HG02885 (cell line): ENCODE results near the gene TTC6.

Experiments used
- ATAC-seq: cut with Tn5 transposase; IDR thresholded peaks from one replicate; pipeline ENCODE4 v1.9.1; 2021; ENCODE audit warnings: mild to moderate bottlenecking; ENCODE audit not compliant: unreplicated experiment, poor library complexity

TTC6 gene

DNA sequence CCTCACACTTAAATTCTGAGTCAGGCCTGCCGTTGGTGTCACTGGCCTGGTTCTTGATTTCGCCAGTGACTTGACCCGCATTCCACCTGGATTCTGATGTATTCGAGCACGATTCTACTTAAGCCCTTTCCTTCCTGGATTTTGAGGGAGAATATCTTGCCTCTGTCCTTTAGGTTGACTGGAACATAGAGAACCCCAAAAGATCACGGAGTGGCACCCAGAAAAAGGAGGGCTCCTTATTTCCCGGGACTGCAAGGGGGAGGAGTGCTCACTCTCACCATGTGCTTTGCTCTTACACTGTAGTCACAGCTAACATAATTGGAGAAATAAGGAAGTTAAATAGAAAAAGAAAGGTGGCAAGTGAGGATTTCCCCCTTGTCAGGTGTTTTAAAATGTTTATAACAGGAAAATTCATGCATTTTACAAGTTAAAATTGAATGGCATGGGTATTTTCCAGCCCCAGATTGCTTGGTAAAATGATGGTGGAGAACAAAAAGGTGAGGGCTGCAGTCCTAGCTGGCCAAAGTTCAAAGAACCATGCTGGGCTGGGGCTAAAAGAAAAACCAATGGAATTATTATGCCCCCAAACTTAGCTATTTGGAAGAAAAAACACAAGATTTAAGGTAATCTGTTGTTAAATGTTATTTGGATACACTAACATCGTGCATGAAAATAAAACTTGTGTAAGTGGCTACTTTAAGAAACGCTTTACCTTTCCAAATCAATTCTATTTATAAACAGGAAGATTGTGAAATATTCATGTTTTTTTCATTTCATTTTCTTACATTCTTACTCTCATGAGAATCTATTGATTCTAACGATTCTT lies 9.2 kb upstream of the TTC6 start:
- ATAC-seq, result no peak

DNA sequence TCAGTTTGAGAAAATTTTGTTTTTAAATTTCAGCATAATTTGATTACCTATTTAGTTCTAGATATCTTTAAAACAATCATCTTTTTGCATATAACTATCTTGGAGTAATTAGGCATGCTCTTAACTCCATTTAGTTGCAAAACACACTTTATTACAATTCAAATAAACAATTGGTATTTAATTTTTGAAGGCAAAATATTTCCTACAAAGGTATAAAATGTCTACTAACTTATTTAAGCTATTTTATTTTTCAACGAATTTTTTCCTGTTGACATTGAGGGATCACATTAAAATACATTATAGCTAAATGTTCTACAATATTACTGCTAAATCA lies 8.7 kb upstream of the TTC6 start:
- no peak for ATAC-seq

DNA sequence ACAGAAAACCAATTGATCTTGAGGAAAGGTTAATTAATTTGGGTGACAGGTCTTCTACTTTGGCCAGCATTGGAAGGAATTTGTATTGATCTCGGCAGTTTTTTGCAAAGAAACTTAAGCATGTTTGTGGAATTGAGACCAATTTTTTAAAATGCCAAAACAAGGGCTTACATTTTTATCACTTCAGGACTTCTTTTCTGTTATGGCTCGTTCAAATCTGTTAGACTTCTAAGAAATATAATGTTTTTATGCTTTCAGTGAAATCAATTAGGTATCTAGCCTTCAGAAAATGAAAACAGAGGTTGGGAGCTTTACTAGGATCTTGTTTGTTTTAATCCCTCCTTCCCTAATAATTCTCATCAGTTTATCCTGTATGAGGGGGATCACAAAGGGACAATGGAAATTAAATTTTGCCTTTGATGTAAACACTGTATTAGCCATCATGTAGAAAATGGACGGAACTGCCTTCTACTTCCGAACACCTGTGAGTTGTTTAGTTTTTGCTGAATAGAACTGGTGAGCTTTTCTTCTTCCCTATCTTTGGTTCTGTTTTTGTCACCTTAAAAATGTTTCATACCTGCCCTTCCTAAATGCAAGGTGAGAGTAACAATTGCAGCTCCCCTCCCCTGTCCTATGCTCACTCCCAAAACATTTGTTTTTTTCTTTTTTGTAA lies 8.2 kb upstream of the TTC6 start:
- ATAC-seq, result no peak

DNA sequence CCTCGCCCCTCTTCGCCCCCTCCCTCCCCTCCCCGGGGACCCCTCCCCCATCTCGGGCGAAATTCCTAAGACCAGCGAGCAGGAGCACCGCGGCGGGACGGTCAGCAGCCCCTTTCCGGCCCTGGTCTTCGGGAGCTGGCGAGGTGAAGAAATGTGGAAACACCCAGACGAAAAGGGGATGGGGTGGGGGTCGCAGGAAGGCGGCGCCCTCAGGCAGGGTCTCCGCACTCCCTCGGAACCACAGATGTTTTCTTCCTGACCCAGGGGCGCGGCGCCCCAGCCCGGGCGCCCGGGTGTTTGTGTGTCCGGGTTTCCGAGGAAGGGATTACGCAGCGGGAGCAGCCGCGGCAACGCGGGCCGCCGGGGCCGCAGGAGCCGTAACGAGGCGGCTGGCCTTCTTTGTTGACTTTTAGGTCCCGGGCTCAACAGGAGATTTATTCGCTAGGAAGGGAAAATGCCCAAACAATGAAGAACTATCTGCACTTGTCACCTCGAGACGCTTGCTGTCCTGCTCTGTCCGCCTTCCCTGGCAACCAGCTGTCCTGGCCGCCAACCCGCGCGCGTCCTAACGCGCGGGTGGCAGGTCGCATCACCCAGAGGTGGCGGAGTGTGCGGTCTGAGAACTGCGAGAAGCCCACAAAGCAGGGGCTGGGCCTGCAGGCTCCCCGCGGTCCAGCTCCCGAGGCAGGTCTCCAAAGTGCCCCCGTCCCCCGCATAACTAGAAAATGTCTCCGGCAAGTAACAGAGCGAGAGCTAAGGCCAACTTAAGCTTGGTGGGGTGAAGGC lies 7.4 kb upstream of the TTC6 start:
- no peak for ATAC-seq

DNA sequence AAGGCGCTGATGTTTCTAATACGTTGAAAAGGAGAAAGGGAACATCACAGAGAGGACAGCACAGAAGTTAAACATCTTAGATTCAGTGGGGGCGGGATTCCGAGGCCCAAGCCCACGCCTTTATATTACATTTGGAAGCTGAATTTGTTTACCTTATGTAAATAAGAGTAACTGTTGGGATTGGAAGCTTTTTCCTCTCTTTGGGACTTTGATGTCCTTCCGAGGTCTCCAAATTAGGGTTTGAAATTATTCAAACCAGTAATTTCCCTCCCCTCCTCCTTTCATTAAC lies 6.8 kb upstream of the TTC6 start:
- ATAC-seq, result no peak

DNA sequence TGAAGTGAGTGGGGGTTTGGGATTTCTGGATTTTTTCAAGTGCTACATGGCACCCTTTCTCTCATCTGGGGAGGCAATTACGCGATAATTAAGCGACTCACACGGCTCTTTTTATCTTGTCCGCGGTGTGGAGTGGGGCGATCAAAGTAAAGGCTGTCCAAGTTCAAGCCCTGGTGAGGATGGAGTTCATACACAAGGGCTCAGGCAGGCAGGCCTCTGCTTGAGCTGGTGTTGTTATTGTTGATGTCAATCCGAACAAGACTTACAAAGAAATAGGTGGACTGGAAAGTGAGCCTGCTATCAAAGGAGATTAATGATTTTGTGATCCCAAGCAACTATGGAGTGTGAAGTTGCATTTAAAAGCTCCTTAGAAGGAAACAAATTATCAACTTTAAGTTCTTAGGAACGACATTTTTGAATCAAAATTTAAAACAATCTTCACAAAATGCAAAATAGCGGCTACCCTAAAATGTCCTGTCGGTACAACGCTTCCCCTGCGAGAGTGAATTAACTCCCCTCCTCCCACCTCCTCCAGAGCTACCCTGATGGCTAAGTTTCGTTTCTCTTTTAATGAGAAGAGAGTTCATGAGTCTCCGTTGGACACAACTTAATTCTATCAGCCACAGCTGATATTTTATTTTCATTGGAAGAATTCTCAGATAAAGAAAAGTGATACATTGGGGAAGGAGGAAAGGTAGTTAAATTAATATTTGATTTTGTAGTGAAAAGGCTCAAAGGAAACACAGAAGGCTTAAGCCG lies 6.3 kb upstream of the TTC6 start:
- no peak for ATAC-seq

DNA sequence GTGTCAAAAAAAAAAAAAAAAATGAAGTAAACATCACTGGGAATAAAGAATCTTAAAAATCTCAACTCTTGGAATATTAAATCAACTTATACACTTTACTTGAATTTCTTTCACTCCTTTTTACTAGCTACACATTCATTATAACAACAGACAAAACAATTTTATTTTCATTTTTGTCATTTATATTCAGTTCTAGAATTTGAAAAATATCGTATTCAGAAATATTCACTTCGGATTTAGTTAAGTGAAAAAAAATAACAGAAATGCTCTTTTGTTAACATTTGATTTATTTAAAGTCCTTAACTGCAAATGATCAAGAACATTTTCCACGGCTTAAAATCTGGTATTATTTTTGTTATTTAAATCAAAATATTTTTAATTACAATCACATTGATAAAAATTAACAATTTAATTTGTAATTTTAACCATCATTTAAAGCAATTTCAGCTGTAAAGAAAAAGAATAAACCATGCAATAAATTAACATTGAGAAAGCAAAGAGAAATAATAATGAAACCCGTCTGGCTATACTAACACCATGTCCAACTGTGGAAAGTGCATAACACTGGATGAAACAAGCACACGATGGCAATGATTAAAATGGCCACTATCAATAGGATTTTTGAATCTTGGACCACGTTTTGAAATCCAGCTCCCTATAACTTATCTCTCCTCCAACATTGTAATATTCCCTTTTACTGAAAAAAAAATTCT lies 5.6 kb upstream of the TTC6 start:
- no peak for ATAC-seq

DNA sequence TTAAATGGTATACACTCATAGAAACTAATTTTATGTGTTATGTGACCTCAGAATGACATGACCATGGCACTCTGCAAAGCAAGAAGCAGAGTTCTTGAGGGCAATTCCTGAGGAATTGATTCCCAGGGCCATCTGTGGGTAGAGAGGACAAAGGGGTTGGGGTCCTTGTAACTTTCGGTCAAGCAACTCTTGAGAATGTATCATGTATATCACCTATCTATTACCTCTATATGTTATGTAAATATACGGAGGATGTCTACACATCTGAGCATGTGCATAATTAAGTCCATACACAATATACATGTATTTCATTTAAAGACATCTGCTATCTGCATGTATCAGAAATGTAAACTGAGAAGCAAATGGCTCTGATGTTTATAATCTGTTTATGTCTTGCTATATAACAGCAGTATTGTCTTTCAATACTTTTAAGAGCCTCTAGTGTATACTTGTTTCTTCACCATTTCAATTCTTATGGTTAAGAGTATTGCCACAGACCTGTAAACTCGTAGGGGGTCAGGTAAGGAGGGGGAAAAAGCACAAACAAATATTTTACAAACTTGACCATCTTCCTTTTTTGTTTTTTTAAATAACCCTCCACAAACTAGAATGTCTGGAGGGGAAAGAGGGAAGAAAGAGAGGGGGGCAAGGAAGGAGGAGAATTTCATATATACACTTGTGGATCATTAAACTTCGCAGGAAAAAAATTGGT lies 4.8 kb upstream of the TTC6 start:
- ATAC-seq, result no peak

DNA sequence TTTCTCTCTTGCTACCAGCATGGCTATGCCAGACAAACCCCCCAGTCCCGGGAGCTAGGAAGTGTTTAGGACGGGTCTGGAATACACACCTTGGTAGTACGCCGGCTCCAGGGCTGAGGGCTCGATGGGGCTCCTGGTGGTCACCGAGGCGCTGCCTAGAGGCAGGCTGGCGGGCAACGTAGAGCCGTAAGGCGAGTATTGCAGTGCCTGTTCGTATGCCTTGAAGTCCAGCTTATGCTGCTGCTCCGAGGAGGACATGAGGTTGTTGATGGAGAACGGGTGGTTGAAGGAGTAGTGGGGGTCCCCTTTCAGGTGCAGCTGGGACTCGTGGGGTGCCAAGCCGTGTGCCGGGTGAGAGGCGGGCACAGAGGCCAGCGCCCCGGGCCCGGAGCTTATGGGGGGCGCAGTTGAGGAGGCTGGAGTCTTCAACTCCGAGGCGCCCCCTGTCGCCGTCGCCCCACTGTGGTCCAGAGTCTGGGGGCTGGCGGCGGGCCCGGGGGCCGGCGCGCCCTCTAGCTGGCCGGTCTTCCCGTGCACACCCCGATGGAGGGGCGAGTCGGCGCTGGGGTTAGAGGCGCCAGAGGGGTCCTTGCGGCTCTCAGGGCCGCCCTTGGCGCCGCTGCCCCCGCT lies 4.0 kb upstream of the TTC6 start:
- no peak for ATAC-seq

DNA sequence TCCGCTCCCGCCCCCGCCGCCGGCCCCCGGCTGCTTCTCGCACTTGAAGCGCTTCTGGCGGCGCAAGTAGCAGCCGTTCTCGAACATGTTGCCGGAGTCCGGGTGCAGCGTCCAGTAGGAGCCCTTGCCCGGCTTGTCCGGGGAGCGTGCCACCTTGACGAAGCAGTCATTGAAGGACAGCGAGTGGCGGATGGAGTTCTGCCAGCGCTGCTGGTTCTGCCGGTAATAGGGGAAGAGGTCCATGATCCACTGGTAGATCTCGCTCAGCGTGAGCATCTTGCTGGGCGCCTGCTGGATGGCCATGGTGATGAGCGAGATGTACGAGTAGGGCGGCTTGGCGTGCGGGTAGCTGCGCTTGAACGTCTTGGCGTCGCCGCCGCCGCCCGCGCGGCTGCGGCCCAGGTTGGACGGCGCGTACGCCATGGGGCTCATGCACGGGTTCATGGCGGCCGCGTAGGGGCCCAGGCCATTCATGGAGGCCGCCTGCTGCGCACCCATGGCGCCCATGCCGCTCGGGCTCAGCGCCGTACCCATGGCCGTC lies 3.4 kb upstream of the TTC6 start:
- ATAC-seq, result no peak

DNA sequence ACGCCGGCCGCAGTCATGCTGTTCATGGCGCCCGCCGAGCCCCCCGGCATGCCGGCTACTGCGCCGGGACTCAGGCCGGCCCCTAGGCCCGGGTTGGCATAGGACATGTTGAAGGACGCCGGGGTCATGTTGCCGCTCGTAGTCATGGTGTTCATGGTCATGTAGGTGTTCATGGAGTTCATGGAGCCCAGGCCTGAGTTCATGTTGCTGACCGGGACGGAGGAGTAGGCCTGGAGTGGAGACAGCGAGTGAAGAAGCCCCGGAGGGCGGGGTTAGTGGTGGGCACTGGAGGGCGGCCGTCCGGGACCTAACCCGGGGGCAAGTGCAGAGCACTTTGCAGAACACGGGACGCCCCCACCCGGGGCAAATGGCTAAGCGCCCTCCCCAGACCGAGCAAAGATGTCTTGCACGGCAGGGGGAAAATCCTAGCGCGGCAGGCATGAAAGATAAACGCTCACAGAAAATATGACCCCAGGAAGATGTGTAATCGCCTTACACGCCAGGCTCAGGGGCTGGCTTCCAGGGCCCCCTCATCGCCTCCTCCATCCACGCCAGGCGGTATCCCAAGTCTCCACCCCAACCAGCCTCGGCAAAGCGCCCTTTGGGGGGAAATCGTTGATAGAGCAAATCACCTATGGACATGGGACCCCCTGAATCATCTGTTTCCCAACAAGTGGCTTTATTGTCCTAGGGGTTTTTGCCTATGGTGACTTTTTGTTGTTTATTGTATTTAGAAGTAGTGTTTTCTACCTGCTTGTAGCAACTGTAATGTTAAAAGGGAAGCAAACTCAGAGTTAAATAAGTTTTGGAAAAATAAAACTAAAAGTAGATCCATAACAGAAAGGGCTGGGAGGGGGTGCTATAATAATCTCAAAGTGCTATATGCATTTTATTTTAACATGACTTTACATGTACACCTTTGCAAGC lies 2.7 kb upstream of the TTC6 start:
- ATAC-seq, result no peak

DNA sequence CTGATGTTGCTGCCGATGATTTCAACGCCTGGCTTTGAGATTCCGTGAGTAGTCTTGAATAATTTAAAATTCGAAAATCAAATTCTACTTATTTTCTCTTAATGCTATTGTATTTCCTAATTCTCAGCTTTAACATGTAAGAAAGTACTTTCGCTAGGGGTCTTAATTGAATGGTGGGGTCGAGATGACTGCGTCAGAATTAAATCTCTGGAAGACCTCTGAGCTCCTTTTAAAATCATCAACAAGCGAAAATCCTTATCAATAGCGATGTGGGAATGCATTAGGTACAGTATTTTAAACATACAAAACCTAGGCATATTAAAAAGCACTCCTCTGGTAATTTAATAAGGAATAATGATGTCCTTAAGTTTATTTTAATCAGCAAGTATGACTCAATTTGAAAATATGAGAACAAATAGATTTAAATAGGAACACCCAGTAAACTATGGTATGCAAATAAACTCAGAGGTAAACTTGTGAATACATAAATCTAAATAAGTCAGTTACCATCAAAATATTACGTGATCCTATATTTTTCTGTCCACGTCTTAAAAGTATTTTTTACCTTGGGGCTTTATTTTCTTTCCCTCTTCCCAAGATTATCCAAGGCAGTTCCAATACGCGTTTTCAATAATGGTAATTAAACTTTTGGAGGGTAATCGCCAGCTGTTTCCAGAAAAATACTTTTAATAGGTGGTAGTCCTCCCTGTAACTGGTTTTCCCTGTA lies 1.8 kb upstream of the TTC6 start:
- no peak for ATAC-seq

DNA sequence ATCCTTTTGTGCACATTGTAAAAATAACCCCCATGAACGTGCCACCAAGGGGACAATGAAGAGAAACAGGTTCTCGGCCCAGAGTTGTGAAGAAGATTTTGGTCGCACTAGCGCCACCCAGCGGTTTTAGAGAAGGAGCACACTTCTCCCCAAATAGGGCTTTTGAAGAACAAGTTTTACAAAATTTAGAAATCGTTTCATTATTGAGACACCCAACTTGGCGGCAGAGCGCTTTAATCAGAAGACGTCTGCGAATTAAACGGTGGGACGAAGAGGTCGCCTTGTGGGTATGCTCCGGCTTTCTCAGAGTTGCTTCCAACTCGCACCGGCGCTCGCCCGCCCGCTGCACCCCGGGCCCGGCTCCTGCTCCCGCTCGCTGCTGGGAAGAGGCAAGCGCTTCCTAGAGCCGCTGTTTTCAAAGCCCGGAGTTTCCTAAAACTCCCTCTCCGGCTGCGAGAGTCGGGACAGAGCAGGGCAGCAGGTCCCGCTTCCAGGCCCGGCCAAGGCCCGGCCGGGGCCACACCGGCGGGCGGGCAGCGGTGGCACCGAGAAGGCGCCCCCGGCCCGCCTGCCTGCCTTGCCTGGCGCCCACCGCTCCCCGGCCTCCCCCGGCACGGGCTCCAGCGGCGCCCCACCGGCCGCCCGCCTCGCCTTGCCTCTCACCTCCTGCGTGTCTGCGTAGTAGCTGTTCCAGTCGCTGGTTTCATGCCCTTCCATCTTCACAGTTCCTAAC lies 1.0 kb upstream of the TTC6 start:
- no peak for ATAC-seq

DNA sequence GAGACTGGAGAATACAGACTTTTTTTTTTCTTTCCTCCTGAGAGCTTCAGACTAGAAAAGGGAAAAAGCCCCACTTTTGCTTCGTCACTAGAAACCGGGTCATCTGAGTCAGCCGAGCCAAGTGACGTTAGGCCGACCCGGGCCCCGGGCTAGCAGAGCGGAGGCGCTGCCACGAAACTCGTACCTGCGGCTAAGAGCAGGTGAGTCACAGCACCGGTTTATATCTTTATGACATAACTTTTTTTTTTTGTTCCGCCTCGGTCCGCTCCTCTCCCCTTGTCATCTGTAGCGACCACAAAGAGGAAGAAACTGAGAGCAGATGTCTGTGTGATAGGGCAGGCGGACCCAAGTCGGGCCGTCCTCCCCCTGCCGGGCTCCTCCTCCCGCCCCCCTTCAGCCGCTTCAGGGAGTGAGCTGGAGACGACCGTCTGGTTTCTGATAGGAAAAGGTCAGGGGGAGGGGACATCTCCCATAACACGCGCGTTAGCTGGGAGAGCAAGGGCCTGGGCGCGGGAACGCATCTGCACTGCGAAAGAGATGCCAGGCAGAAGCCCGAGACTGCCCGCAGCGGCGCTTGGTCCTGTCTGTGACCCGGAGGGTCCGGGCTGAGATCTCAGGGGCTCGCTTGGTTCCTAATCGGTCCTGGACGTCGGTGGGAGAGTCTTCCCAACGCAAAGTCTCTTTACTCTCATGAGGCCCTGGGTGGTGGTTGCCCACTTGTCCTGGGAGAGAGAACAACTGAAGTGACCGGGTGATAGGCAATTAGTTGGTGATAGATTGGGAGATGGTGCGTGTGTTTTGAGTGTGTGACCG lies 586 bp downstream of the TTC6 start:
- no peak for ATAC-seq

DNA sequence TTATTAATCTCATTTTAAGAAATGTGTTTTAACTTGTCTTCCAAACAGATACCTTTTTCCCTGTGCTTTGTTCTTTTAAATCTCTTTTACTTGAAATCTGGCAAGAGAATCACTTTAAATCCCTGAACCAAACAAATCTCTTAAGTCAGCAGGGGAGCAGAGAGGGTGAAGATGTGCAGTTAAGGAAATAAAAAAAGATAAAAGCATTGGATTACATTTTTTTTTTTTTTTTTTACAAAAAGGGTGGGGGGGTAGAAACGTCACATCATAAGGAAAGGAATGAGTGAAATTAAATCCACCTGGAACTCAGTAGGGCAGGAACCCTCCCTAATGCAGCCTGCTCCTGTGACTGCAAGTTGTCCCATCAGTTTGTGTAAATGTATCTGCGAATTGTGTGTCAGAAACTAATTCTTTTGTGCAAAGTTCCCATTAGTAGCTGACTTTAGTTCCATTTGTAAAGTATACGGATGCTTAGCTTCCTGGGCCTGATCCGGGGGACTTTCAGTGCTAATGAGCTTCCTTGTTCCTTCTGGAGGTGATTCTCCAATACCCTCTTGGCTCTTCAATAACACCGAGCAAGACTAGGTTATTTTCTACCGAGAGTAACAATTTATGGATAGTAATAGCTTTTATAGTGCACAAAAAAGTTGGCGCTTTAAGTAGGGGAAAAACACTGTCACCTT lies 1.5 kb downstream of the TTC6 start:
- no peak for ATAC-seq
